A204.1 (cell line): ENCODE measurements around the gene GHRHR.

Experiments used
- FAIRE-seq: peaks from 2 replicates; lab custom pipeline; 2012; peaks lifted over from hg19 to GRCh38; lab: Jason Lieb, UNC

The GHRHR gene

DNA sequence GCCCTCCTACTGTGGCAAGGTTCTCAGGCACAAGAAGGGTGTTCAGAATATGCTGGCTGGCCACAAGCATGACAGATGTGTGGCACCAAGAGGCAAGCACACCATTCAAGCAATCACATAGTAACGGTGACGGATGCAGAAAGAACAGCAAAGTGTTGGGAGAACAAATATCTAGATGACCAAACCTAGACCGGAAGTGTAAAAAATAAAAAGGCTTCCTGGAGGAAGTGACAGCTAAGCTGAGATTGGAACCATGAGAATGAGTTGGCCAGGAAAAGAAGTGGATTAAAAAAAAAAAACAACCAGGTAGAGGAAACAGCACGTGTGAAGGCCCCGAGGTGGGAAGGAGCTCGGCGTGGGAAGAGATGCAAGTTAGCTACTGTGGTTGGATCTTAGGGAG, 22.0 kb downstream of the GHRHR start:
- FAIRE-seq = no peak

DNA sequence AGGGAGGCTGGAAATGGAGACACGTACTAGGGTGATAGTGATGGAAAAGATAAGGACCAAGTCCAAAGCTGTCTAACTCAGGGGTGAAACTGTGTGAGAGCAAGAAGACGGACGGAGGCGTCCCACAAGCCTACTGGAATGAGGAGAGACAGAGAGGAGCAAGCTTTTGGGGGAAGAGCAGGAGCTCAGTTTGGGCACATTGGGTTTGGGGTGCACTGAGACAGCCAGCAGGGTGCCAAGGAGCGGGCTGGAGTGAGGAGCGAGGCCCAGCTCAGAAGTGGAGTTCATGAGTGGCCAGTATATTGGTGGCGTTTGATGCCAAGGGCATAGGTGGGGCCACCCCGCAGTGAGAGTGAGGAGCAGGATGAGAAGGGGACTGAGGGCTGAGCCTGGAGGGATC, 22.6 kb downstream of the GHRHR start:
- FAIRE-seq = no peak

DNA sequence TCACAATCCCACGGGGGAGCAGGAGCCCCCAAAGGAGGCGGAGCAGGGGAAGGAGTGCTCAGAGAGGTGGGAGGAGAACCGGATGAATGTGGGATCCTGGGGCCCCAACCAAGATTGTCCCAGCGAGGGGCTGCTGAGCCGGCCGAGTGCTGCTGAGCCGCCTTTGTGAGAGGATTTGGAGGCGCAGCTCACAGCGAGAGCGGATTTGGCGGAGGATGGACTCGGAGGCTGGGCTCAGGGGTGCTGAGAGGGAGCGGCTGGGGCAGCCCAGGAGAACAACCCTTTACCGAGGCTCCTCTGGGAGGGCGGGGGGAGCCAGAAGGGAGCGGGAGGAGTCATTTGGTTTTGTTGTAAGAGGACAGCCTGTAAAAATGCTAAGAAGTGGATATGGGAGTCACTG, 23.0 kb downstream of the GHRHR start:
- FAIRE-seq = no peak

DNA sequence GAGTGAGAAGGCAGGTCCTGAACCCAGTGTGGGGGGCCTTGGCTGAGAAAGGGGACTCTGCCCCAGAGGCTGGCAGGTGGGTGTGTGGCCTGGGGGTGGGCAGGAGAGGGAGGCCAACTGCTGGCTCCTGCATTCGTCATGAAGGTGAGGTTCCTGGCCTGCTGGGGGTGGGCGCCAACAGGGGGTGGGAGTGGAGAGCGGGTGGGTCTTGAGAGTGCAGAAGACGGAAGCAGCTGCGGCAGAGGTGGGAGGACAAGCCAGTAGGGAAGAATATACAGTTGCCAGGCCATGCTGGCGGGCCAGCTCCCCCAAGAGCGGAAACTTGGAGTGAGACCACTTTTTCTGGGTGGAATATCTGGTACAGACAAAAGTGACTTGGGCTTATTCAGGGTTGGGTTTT, 23.4 kb downstream of the GHRHR start:
- FAIRE-seq = no peak

DNA sequence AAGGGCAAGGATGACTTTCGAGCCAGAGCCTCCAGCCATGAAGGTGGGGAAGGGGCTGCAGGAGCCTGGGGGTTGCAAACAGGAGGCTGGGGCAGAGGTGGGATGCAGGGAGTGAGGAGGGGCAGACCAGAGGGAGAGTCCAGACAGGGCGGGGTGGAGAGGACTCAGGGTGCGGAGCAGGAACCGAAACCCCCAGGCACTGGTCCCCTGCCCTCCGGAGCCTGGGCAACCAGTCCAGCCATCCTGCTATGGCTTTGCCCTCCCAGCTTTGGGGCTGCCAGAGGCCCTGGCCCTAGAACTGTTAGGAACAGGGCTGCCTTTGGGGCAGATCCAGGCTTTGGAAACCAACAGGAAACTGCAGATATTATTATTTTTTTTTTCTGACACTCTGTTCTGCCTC, 24.2 kb downstream of the GHRHR start:
- FAIRE-seq = no peak

DNA sequence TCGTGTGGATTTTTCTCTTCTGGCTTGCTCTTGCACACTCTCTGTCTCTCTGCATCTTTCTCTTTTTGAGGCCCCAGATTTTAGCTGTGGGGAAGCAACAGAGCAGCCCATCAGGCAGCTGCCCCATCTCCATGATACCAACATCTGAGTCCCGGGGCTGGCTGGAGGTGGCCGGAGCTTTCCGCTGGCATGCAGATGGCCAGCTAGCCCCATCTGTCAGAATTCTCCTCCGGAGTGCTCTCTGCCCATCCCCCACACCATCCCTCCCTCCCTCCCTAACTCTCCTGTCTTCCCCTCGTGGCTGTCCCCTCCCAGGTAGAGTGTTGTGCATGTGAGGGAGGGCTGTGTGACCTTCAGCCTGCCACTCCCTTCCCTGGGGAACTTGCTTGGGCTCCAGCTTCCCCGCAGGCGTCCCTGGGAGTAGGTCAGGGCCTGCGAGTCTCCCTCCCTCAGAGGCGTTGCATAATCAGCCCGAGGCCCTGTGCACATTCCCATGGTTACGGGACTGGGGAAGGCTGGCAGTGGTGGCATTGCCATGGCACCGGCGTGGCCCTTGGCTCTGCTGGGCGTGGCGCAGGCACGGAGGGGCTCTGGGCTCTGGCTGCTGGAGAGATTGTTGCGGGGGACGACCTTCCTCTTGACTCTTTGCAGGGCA, 24.7 kb downstream of the GHRHR start:
- no peak for FAIRE-seq

DNA sequence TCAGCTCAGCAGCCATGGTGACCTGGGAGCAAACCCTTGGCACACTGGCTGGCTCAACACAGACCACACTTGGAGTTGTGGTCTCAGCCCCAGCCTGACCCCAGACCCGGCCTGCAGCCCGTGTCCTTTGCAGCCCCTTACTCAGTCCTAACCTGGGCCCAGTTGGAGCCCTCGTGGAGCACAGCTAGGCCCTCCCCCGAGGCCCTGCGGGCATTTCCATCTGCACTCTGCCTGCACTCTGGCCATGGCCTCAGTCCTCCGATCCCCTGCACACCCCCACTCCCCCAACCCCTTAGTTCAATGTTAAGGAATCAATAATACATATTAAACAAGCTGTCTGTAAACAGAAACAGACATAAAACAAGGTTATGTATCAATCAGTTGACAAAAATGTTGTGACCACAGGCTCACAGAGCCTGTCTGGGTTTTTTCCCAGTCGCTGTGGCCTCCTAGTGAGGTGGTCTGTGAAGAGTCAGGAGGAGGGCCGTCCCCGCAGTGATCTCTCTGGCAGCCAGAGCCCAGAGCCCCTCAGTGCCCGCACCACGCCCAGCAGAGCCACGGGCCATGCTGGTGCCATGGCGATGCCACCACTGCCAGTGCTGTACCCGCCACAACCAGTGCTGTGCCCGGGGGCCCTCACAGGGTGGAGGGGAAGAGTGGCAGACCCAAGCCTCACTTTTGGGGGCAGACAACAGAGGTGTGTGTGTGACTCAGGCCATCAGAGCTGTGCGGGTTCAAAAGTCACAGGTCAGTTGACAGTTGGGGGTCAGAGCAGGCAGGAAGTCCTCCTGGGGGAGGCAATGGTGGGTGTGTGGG, 25.5 kb downstream of the GHRHR start:
- FAIRE-seq = no peak

DNA sequence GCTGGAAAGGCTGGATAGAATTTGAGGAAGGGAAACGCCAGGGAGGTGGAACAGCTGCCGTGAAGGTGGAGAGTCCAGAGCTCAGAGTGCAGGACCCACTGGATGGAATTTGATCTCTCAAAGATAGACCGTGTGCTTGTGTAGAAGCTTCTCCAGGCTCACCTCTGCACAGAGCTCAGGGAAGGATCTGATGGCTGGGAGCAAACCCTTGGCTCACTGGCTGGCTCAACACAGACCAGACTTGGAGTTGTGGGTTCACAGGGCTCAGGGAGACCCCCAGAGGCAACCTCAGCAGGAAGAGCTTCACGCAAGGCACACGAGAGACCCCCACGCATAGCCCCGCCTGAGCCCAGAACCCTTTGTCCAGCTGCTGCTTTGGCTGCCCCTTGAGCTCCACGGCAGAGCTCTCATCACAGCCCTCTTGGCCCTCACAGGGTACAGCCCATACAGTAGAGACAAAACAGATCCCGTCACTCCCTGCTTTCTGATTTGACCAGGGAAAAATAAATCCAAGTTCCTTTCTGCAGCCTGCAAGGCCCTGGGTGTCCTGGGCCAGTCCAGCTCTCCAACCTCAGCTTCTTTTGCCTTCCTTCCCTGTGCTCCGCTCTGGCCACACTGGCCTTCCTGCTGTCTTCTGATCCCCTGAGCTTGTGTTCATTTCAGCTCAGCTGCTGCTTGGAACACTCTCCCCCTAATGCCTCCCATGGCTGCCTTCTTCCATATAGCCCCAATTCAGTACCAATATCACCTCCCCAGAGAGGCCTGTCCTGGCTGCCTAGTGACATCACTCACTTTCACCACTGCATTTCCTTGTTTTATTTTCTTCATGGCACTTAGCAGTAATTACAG, 26.3 kb downstream of the GHRHR start:
- no peak for FAIRE-seq

DNA sequence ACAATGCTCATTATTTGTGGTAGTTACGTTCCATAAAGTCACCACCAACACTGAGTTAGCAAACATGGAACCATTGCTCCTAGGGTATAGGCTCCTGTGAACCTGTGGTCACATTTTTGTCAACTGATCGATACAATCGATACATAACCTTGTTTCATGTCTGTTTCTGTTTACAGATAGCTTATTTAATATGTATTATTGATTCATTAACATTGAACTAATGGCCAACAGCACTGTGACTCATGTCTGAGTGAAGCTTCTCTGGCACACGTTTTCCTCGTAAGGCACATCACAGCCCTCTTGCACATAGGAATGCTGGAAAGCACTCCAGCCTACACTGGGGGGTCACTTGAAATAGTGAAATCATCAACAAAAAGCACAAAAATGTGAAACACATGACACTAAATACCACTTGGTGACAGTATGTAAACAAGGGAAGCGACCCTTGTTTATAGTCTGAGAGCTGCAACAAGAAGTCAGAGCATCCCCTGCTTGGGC, 27.0 kb downstream of the GHRHR start:
- no peak for FAIRE-seq

DNA sequence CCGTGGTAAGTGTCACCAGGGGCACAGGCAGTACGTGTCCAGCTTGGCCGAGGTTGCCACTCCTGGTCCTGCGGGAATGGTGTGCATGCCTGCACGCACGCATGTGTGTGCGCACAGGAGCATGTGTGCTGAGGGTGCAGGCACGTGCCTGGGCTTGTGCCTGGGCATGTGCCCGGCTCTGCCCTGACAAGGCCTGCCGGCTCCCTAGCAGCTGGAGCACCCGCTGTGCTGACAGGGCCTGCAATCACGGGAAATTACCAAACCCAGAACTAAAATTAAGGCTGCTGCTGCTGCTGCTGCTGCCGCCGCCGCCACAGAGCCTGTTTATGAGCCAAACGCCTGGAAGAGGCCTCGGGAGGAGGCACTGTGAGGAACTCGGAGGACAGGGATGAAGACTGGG, 28.7 kb downstream of the GHRHR start:
- no peak for FAIRE-seq

DNA sequence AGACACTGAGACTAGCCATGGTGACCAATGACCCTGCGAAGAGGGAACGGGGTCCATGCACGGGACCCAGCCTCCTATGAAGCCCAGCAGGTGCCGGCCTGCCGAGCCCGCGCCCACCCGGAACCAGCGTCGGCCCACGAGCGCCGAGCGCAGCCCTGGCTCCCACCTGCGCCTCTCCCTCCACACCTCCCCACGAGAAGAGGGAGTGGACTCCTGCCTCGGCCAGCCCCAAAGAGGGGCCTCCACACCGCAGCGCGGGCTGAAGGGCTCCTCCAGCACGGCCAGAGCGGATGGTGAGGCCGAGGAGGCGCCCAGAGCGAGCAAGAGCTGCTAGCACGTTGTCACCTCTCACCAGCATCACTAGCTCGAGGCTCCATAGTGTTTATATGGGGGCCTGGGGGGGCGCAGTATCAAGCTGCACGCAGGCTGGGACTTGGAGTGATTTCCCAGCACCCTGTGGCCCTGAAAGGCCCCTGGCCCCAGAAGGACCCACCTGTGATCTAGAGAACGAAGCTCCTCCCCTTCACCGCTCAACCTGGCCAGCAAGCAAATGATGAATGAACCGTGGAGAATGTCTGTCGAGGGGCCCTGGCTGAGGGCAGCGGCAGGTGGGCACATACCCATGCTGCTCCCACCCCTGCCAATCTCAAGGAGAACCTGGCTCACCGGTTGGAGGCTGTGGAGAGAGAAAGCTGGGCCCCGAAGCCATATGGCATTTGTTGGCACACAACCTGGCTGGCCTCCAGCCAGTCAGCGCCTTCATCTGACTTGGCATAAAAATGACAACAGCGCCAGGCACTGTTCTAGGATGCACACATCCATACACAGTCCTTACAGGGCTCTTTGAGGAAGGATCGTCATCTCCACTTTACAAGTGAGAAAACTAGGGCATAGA, 30.7 kb downstream of the GHRHR start:
- FAIRE-seq = no peak

DNA sequence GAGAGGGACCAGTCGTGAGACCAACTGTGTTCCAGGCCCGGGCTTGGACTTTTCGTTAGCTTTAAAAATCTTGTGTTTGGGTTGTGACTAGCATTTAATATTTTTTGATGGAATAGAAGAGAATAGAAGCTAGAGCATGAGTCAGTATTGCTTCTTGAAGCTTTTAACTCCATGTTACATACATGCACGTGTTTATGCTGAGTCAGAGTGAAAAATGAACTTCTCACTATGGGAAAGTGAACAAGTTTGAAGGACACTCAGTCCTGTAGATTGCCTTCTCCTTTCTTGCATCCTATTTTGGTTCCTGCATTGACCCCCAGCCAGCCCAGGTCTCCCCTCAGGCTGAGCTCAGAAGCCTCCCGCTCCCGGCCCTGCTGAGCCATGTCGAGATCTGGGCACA, 31.8 kb downstream of the GHRHR start:
- FAIRE-seq = no peak

DNA sequence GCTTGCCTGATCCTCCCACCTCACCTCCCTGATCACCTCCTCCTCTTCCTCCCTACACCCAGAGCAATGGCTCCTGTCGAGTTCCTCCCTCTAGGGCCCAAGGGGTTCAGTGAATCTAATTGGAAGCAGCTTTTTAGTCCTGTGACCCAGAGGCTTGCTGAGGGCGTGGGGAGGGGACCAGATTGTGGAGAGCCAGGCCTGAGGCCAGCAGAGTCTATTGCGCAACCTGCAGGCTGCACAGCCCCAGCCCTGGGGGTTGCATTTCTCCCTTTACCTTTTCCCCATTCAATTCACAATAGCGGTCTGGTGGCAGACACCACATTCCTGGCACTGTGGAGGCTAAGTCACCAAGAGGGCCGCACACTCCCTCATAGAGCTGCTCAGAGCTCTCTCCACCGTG, 32.5 kb downstream of the GHRHR start:
- FAIRE-seq = no peak

DNA sequence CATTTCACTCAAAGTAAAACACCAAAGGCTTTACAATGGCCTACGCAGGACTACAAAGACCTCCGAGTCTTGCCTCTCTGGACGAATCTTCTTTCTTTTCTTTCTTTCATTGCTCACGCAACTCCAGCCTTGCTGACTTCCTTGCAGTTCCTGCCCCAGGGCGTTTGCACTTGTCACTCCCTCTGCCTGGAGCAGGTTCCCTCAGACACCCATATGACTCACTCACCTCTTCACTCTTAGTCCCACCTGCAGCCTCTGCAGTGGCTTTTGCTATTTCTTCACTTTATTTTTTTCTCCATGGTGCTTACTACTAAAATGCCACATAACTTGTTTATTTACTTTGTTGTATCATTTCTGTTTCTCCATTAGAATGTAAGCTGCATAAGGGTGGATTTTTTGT, 33.1 kb downstream of the GHRHR start:
- FAIRE-seq = no peak

DNA sequence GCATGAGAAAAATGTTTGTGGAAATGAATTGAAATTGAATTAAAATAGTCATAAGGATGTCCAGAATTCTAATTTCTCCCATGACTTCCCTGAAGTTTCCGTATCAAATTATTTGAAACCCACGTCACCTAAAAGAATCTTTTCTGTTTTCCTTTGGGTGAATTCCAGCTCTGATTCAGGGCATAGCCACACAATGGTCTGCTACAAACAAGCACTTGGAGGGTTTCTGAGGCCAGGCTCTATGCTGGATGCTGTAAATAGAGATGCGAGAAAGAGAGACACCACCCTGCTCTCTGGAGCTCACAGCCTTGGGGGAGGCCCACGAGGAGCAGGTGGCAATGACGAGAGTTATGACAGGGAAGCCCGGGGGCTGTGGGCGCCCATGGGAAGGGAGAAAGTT, 33.6 kb downstream of the GHRHR start:
- FAIRE-seq = no peak

DNA sequence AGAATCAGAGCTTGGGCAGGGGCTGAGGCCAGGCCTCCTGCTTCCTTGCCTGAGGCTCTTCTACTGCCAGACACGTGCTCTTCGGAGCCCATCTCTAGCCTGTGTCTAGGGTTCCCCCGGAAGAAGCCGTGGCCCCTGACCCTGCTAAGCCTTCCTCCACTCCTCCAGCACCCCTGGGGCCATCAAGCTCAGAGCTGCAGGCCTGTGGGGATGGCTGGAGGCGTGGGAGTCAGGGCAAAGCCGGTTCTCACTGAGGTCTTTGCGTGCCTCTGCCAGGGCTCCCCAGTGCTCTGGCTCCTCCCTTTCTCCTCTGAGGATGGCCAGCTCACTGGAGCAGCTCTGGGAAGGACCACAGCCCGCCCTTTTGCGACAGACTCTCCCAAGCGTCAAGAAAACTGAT, 34.4 kb downstream of the GHRHR start:
- no peak for FAIRE-seq

DNA sequence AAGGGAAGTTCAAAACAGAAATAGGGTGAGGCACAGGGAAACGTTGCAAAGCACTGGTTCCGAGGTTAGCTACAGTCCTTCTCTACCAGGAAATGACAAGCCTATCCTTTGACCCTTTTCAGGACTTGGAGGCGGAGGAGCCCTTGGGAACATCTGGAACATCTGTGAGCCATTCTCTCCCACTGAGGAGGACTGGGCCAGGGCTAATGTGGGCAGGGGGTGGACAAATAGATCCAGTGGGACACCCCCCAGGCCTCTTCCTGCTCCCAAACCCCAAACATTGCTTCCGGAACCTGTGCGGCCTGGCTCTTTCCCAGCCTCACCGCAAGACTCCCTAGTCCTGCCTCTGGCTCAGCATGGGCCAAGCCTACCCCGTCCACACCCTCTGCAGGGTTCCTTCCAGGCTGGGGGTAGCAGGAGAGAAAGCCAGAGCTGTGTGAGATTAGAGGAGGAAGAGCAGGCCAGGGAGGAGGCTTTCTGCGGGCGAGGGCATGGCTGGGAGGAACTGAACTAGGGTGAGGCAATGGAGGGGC, 36.5 kb downstream of the GHRHR start:
- FAIRE-seq = no peak

DNA sequence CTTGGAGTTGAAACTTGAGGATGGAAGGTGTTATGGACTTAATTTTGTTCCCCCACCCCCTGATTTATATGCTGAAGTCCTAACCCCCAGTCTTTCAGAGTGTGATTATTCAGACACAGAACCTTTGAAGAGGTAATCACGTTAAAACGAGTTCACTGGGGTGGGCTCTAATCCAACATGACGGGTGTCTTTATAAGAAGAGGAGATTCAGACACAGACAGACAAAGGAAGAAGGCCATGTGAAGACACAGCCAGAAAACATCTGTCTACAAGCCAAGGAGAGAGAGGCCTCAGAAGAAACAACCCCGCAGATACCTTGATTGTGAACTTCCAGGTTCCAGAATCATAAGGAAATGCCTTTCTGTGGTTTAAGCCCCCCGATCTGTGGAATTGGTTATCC, 37.0 kb downstream of the GHRHR start:
- FAIRE-seq = no peak

DNA sequence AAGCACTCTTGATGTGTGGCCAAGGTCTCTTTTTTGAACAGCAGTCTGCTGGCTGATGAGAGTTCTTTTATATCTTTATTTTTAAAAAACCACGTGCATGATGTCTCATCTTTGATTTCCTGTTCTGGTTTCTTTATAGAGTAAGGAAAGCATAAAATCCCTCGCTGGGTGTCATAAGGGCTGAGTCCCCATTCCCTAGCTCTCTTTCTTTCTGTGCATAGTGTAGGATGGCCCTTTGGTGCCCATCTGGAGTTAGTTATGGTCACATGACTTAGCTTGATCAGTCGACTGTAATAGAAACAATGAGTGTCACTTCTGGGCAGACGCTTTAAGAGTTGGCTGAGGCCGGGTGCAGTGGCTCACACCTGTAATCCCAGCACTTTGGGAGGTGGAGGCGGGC, 38.5 kb downstream of the GHRHR start:
- no peak for FAIRE-seq

DNA sequence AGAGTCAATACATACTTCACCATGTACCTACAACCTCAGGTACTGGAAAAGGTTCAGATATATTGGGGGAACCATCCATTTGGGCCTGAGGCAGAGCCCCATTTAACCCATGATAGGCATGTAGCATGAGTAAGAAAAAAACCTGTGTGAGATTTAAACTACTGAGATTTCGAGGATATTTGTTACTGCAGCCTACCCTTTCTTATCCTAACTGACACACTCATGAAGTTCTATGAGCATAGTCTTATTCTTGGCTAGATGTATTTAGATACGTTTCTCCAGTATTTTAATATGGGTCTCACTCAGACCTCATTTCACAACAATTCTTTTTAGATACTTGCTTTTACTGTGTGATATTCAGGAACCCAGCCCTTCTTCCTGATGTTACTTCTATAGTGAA, 39.3 kb downstream of the GHRHR start:
- no peak for FAIRE-seq

DNA sequence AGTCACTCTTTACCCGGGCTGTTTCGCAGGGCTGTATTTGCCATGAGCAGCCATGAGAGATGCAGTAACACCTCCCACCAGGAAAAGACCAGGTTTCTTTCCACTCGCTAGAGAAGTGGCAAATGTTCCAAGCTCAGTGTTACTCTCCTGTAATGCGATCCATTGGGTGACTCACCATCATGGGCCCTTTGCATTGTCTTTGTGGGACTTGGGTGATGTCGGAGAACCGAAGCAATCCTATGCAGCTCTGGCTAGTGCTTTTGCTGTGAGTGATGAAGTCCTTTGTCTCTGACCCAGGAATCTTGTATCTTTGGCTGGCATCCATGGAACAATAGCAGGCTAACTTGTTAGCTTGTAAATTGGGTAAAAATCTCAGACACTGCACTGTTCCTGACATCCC, 40.0 kb downstream of the GHRHR start:
- no peak for FAIRE-seq

DNA sequence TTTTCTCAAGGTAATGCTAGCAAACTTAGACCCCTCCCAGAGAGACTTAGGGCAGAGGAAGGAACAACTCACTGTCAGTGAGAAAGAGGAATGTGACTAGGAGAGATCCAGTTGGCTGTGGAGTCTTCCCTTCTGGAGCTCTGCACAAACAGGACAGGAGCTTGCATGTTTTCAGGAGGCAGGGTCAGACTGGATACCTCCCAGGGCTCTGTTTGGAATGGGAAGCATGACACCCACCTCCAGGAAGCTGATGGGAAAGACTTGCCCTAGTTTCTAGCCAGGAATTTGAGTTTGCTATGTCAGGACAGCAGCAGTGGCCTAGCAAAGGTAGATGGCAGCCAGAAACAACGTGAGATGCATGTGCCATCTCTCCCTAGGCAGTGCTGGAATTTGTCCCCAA, 40.6 kb downstream of the GHRHR start:
- no peak for FAIRE-seq
